NCI-H748 (cell line): ENCODE results near the gene S100A3.

Experiments
- DNase-seq: peaks from one replicate; lab custom pipeline; 2025; ENCODE audit not compliant: unreplicated experiment; lab: John Stamatoyannopoulos, UW

S100A3 gene

DNA sequence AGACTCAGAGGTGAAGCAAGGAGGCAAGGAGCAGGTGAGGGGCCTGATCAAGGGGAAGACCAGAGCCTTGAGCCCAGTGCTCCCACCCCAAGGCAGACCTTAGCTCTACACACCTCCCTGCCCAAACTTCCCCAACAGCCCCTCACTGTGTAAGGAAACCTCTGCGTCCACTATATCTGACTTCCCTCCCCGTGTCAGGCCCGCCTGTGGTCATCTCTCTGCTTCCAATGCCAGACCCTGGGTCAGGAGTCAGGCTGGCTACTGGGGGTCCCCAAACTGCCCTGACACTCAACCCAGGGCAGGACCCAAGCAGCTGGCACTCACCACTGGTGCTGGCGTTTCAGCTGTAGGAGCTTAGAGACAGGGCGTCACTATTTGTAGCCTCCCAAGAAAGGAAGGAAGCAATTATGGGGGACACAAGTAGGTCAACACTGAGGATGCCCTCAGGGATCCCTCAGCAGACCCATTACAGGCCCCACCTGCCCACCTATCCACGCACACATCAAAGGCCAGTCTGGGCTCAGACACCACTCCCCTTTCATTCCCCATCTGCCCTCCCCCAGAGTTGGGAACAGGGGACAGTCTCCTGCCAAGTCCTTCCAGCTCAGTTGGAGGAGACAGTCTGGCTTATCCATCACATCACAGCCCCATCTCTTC is 811 bp upstream of the S100A3 start:
- DNase-seq: no peak

DNA sequence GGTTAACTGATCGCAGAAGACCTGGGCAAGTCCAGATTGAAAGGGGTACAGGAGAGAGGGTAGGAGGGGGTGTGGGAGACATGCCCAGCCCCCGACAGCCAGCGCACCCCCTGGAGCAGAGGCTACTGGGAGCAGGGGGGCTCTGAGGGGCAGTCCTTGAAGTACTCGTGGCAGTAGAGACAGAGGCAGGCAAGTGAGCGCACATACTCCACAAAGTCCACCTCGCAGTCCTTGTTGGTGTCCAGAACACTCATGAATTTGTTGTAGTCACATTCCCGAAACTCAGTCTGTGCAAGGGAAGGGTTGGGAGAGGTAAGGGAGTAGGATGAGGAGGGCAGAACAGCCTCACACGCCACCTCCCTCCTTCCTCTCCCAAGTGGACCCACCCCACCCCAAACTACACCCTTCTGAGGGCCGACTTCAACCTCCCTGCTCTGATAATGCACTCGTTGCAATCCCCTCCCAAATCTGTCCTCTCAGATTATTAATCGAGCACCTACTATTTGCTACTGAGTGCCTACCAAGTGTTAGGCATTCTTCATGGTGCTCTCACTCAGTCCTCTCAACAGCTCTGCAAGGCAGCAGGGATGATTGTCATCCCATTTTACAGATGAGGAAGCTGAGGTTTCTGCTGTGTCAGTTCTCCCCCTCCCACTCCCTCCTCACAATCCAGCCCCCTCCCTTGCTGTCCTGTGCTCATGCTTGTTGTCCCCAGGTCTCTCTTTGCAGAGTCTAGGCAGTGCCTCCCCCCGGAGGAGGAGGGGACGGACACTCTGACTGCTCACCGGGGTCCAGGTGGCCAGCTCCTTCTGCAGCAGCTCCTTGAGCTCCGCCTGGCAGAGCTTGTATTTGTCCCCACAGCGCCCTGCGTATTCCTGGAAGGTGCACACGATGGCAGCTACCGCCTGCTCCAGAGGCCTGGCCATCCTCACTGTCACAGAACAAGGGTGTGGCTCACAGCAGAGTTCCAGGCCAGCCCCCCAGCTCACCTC is 1.2 kb downstream of the S100A3 start:
- no peak for DNase-seq

DNA sequence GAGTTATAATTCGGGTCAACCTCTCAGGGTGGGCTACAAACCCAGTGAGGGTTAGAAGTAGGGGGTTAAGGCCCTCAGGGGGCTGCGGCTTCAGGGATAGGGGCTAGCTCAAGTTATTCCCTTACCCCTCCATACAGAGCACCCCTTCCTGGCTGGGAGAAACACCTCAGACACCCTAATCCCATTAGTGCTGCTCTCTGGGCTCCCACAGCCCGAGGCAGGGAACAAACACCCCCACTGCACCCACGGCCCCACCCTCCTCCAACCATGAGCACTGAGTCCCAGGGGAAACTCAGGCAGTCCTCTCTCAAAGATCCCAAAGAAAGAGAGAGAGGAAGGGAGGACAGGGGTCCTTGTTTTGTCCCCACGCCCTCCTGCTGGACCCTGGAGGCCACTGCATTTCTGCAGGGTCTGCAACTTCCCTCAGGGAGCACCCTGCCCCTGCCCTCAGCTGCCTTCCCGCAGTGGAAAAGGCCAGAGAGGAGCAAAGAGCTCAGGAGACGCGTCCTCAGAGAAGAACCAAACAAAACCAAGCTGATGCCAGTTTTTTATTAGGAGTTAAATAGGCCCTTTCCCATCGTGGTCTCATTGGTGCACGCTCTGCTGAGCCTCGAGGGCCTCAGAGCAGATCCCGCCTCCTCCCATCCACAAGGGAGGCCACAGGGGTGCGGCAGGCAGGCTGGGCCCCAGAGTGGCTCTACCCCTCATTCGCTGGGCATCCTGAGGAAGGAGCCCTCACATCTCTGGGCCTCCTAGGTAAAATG is 2.1 kb downstream of the S100A3 start:
- no peak for DNase-seq

DNA sequence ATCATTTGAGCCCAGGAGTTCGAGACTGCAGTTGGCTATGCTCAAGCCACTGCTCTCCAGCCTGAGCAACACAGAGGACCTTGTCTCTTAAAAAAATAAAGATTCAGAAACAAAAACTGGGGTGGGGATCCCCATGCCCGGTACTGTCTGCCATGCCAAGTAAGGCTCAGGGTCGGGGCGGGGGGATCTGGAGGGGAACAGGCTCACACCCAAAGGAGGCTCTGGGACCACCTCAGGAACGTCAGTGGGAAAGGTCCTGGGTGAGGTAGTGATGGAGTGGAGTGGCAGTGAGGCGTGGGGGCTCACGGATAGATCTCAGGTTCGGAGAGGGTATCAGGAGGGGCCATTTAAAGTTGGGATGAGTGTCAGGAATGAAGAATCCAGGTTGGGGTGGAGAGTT is 2.7 kb downstream of the S100A3 start:
- DNase-seq: no peak

DNA sequence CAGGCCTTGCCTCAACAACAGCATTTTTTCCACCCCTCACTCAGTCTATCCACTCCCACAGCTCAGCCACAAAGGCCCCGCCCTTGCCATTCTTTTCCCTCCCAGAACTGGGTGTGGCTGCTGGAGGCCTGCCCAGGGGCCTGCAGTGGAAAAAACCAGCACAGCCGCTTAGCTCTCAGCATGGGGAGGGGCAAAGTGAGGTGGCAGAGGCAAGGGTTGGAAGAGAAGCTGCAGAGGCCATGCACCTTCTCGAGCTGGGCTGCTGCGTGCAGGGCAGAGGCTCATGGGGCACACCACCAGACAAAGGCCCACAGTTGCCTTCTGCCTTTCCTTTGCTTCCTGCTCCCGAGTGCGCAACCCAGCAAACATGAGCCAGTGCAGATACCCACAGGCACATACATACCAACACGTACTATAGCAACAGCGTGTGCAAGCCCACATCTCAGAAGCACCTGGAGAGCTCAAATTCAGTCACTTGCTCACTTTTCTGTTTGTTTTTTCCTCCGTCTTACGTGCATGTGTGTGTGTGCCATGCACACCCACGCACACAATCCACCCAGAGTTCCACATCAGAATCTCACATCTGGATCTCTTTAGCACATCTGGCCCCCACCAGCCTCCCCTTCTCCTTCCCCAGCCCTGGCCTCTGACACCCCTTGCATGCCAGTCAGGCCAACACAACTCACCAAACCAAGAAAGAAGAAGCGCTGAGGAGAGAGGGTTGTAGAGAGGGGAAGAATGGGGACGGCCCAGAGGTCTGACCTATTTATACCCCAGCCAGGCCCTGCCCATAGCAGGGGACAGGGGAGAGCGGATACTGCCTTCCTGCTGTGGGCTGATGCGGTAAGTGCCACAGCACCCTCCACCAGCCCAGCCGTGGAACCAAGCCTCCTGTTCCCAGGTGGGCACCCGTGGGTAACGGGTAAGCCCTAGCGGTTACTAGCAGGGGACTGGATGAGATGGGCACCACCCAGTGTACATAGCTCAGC is 3.7 kb downstream of the S100A3 start, which contains the start of gene S100A4:
TSS of gene S100A4 (minus strand) at position 740 of the 989 bp plus-strand sequence. CDS start 1,012 bp downstream, outside the sequence.
- DNase-seq: peak; percentile 94

DNA sequence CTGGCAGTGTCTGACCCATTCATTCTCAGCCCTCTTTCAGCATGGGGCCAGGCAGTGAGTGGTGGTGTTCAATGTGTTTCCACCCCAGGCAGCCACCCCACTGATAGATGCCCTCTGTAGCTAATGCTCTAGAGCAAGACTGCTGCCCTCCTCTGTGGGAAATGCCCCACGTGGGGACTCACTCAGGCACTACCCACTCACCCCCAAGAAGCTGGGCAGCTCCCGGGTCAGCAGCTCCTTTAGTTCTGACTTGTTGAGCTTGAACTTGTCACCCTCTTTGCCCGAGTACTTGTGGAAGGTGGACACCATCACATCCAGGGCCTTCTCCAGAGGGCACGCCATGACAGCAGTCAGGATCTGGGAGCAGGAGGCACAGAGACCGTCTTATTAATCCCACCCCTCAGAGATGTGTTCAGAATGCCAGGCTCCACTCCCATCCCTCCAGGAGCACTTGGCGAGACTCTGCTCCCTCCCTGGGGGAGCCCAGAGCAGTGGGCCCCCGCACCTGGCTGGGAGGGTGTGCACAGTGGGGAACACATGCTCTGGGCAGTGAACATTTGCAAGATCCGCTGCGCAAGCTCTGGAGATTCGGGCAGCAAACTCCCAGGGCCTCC is 4.5 kb downstream of the S100A3 start:
- DNase-seq: no peak

DNA sequence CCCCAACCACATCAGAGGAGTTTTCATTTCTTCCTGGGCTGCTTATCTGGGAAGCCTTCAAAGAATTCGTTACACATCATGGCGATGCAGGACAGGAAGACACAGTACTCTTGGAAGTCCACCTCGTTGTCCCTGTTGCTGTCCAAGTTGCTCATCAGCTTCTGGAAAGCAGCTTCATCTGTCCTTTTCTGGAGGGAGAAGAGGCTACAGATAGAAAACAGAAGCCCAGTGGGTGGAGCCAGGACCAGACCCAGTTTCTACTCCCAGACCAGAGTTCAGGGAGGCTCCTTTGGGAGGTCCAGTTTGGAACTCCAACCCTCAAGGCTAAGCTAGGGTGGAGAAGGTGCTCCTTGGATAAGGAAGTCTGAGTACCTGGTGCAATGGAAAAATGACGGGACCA is 5.3 kb downstream of the S100A3 start:
- no peak for DNase-seq

DNA sequence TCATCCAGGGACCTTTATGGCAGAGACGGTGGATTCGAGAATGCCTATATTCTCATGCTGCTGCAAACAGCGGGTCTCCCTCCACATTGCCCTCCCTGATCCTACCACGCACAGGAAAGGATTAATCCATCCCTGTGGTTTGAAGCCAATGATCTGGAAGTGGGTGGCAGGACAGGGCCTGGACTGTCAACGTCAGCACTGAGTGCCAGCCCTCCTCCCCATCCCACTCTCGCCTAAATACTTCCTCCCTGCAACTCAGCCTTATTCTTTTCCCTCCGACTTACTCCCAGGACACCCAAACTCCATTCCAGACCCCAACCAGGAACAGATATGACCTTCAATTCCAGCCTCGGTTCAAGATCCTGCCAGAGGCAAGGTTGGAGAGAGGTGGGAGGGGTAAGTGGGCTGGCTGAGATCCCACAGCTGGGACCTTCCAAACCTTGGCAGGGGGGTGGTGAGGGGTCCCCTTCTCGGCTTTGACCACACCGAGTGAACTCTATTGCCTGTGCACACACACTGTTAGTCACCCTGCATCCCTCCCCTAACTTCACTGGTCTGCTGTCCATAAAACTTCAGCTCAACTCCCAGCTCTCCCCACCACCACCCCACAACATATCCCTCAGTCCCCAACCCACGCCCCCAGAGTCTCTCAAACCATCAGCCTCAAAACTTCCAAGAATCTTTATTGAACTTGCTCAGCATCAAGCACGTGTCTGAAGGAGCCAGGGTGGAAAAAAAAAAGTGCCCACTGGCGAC is 5.9 kb downstream of the S100A3 start:
- DNase-seq: no peak

DNA sequence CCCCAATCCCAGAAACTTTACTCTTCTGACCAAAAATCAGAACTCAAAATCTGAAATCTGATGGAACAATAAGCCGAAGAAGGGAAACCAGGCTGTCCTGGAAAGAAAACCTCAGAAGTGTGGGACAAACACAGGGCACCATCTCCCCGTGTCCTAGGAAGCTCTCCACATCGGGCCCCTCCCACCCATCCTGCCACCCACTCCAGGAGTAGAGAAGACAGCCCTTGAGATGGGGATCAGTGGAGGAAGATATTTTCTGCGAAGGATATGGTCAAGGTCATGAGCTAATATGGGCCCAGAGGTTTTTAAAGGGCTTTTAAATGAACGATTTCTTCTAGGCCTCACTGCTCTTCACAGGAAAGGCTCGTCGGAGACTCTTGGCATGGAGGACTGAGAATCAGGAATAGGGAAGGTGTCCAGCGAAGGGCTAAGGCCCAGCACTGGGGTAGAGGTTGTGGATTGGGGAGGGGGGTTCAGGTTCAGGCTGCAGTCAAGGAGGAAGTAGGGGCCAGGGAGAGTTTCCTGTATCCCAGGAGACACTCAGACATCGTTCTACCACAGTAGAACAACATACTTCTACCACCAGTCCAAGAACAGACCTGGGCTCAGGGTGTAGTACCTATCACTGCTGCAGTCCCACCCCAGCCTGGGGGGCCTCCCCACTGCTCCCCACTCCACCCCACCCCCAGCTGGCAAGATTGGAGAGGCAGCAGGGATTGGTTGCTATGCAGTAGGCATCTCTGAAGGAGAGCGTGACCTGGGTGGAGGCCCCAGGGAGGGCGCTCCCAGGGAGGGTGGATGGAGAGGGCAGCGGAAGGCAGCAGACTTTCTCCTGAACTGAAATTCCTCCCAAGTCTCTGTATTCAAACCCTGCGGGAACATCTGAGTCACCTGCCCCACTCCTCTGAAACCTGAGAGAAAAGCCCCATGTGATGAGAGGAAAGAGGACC is 7.1 kb downstream of the S100A3 start:
- DNase-seq: no peak

DNA sequence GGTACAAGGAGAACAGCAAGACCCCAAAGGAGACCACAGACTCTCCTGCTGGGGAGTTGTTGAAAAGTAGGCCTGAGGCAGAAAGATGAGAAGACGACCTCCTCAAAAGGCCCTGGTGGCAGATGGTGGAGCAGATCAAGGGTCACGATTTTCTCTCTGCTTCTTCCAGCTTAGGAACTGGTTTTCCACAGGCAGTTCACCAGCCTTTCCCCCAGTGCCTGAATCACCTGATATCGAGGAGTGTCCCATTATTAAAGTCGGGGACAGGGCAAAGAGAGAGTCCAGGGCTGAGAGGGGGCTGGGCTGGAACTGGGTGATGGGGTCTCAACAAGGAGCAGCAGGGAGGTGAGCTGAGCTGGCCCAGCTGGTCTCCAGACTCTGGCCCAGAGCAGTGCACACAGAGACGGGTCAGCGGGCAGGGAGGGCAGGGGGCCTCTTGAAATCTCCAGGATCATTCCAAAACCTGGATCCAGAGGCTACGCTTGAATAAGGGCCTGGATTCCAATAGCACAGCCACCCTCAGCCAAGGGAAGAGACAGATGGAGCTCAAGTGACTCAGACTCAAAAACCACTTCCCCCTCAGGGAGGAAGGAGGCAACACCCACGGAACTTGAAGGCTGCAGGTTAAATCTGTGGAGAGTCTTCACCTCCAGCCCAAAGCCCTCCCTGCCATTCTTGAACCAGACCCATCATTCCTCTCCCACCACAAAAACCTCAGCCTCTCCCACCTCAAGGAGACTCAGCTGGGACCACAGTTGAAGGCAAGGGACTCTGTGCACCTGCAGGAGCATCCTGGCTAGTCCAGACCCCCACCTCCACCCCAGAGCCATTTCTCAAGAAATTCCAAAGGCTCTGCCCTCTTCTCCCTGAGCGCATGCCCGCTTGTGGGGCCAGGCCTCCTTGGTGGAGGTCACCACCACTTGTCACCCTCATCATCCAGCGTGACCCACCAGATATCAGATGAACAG is 8.4 kb downstream of the S100A3 start, which contains the start of gene S100A5:
TSS of gene S100A5 (minus strand) at position 541 of the 968 bp plus-strand sequence. CDS start 743 bp downstream, outside the sequence.
- no peak for DNase-seq

DNA sequence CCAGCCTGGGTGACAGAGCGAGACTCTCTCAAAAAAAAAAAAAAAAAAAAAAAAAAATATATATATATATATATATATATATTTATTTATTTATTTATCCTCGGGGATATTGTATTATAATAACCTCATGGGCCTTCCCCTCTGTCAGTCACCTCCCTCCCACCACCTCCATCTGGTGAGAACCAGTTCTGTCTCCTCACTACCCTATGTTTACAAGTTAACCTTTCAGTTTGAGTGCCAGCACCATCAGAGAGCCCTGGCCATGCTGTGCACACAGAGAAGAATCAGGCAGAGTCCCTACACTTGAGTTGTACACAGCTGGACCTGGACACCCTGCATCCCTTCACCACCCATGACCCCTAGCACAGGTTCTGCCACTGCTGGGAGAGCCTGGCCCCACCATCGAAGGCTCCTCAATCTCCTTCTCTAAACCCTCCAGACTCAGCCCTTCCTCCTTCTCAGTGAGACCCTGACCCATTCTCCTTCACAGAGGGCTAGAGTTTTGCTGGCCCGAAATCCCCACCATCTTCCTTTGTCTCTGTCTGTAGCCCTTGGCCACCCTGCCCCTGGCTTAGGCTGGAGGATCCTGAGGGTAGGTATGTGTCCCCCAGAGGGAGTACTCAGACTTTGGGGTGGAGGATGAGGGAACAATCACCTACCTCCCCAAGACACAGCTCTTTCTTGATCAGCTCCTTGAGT is 9.5 kb downstream of the S100A3 start:
- DNase-seq: no peak

DNA sequence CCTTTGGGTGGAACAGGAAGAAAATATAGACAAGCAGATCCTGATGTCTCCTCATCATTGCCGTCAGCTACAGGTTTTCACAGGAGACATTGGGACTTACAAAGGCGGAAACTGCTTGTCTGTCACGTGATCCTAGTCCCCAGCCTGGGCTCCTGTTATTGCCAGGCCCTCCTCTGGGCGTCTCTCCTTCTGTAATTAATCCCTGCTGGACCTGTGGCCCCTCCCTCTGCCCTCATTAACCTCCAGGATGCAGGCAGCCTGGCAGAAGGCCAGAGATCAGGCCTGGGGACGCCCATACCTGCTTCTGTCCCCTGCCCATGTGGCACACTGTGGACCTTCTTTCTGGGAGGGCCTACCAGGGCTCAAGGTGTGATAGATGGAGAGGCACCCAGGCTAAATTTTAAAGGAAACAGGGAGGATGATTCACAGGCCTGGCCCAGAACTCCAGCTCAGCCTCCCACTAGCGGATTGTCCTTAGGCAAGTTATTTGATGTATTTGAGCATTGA is 10.7 kb downstream of the S100A3 start:
- peak; percentile 90 for DNase-seq

DNA sequence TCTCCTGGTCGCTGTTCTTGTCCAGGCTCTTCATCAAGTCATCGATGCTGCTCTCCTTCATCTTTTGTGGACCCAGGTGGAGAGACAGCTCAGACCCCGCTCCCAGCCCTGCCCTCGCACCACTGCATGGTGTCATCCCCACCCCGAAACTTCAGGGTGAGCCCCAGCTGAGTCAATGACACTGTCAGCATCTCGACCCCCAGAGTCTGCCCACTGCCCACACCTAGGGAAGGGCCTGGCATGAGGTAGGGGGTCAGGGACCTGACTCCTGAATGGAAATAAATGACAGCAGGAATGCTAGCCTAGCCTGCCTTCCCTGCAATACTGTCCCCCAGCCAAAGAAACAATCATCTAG is 11.7 kb downstream of the S100A3 start:
- DNase-seq: no peak

DNA sequence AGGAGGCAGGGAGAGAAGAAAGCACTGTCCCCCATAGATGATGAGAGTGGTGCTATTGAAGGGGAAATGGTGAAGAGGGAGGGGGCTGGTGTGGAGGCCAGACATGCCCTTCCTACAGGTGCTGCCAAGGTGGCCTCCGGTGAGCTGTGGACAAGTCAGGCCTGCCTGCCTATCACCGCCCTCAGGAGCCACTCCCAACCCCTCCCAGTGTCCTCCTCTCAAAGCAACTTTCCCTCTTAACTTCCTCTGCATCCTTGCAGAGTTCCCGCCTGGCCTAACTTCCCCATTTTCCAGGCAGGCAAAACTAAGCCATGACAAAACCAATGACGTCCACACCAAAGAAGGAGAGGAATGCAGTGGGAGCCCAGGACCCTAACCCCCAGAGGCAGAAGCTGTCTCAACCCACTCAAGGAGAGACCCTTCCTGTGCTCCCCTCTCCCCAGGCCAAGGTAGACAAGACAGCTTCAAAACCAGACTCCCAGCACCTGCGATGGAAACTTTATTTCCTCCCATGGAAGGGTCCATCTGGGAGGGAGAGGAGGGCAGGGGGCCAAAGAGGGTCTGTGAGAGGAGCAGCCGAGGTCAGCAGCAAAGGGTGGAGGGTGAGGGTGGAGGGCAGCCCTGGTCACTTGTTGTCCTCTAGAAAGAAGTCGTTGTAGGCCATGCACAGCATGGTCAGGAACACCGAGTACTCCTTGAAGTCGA is 12.2 kb downstream of the S100A3 start:
- DNase-seq: no peak

DNA sequence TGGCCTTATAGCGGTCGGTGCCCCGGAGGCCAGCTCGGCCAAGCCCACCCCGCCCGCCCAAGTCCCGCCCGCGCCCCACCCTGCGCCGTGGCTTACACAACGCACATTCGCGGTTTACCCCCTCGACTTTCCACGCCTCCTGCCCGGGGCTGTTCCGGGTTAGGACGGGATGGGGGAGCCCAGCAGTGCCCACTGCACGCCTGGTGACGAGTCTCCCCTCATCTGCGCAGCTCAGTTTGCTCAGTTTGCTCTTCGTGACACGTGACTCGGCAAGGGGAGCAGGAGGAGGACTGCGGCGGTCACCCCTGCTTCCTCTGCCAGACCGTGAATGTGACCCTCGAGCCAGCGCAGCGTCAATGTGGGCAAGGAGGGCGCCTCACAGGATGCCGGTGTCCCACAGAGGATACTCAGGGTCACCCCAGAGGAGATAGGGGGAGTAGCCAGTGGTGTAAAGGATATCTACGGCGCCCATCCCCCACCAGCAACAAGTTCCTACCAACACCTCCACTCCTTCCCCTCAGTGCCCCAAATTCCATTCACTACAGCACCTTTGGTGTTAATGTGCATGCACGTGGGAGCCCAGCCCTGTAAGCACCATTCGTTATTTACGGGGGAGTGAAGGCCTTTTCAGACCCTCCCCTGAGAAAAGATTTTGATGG is 12.9 kb downstream of the S100A3 start:
- DNase-seq: peak; percentile 85
